Measurements from ENCODE around the gene HSPE1.
"Not testable (repeated sequence)": the region's sequence is repeated elsewhere in the genome, so short reads cannot be mapped to it uniquely, and the experiment has no call there.

The HSPE1 gene

GRCh38 chr2:197484248-197484647 lies 15.9 kb upstream of the HSPE1 start:
- H3K27me3 Mint-ChIP-seq; H3K4me1 Mint-ChIP-seq (ENCODE audit: low read depth); H3K9me3 Mint-ChIP-seq (ENCODE audit: low read depth); H3K4me3 Mint-ChIP-seq: not testable (repeated sequence)
- Mint-ChIP-seq H3K36me3 (peaks cover 32% of the 10 kb centered on the region), H3K27ac (peak overlapping the region; percentile 34)

- peaks cover 29% of the 10 kb centered on the region for H3K36me3 Mint-ChIP-seq
- peak overlapping the region; percentile 23 for H3K4me3 Mint-ChIP-seq
- H3K4me1 Mint-ChIP-seq (ENCODE audit: low read depth), result peaks cover 9% of the 10 kb centered on the region
- H3K27me3 Mint-ChIP-seq, result no peaks in the 10 kb centered on the region
- H3K9me3 Mint-ChIP-seq (ENCODE audit: low read depth), result peaks cover 4% of the 10 kb centered on the region
- H3K27ac Mint-ChIP-seq, result peak overlapping the region; percentile 41
Observed at GRCh38 chr2:197486175-197486574, 14.0 kb upstream of the HSPE1 start.

GRCh38 chr2:197487385-197487784 lies 12.8 kb upstream of the HSPE1 start:
- peaks cover 9% of the 10 kb centered on the region for H3K4me1 Mint-ChIP-seq (ENCODE audit: low read depth)
- H3K27ac Mint-ChIP-seq, result peak overlapping the region; percentile 41
- peaks cover 4% of the 10 kb centered on the region for H3K9me3 Mint-ChIP-seq (ENCODE audit: low read depth)
- peaks cover 30% of the 10 kb centered on the region for H3K36me3 Mint-ChIP-seq
- peak overlapping the region; percentile 23 for H3K4me3 Mint-ChIP-seq
- H3K27me3 Mint-ChIP-seq, result no peaks in the 10 kb centered on the region

- Mint-ChIP-seq H3K9me3 (ENCODE audit: low read depth) (no peaks in the 10 kb centered on the region), H3K27me3 (no peaks in the 10 kb centered on the region), H3K36me3 (peaks cover 44% of the 10 kb centered on the region), H3K27ac (peak overlapping the region; percentile 97), H3K4me1 (ENCODE audit: low read depth) (peaks cover 47% of the 10 kb centered on the region), H3K4me3 (peak overlapping the region; percentile 100)
Observed at GRCh38 chr2:197495433-197496134, 4.6 kb upstream of the HSPE1 start.

GRCh38 chr2:197496695-197497094 lies 3.5 kb upstream of the HSPE1 start:
- H3K9me3 Mint-ChIP-seq (ENCODE audit: low read depth), result no peaks in the 10 kb centered on the region
- peaks cover 50% of the 10 kb centered on the region for H3K4me1 Mint-ChIP-seq (ENCODE audit: low read depth)
- no peaks in the 10 kb centered on the region for H3K27me3 Mint-ChIP-seq
- peak overlapping the region; percentile 97 for H3K27ac Mint-ChIP-seq
- peaks cover 45% of the 10 kb centered on the region for H3K36me3 Mint-ChIP-seq
- peak overlapping the region; percentile 100 for H3K4me3 Mint-ChIP-seq

GRCh38 chr2:197497326-197497725 lies 2.9 kb upstream of the HSPE1 start:
- Mint-ChIP-seq H3K9me3 (ENCODE audit: low read depth) (no peaks in the 10 kb centered on the region), H3K36me3 (peaks cover 48% of the 10 kb centered on the region), H3K27ac (peak overlapping the region; percentile 97), H3K4me1 (ENCODE audit: low read depth) (peaks cover 54% of the 10 kb centered on the region), H3K4me3 (peak overlapping the region; percentile 100), H3K27me3 (no peaks in the 10 kb centered on the region)

- peak overlapping the region; percentile 100 for H3K4me3 Mint-ChIP-seq
- H3K27me3 Mint-ChIP-seq, result no peaks in the 10 kb centered on the region
- peak overlapping the region; percentile 97 for H3K27ac Mint-ChIP-seq
- H3K4me1 Mint-ChIP-seq (ENCODE audit: low read depth), result peaks cover 57% of the 10 kb centered on the region
- no peaks in the 10 kb centered on the region for H3K9me3 Mint-ChIP-seq (ENCODE audit: low read depth)
- peaks cover 47% of the 10 kb centered on the region for H3K36me3 Mint-ChIP-seq
Observed at GRCh38 chr2:197498235-197498936, 1.8 kb upstream of the HSPE1 start.

GRCh38 chr2:197498937-197499593 lies 1.1 kb upstream of the HSPE1 start:
- peak overlapping the region; percentile 100 for H3K4me3 Mint-ChIP-seq
- peaks cover 47% of the 10 kb centered on the region for H3K36me3 Mint-ChIP-seq
- H3K27ac Mint-ChIP-seq, result peak overlapping the region; percentile 97
- H3K27me3 Mint-ChIP-seq, result no peaks in the 10 kb centered on the region
- no peaks in the 10 kb centered on the region for H3K9me3 Mint-ChIP-seq (ENCODE audit: low read depth)
- peaks cover 59% of the 10 kb centered on the region for H3K4me1 Mint-ChIP-seq (ENCODE audit: low read depth)

- Mint-ChIP-seq H3K27ac (peak overlapping the region; percentile 97), H3K36me3 (peaks cover 44% of the 10 kb centered on the region), H3K4me1 (ENCODE audit: low read depth) (peaks cover 47% of the 10 kb centered on the region), H3K9me3 (ENCODE audit: low read depth) (no peaks in the 10 kb centered on the region), H3K4me3 (peak overlapping the region; percentile 100), H3K27me3 (no peaks in the 10 kb centered on the region)
Observed at GRCh38 chr2:197500503-197501131, 438 bp downstream of the HSPE1 start.

GRCh38 chr2:197502201-197502600 lies 2.0 kb downstream of the HSPE1 start:
- Mint-ChIP-seq H3K27me3 (no peaks in the 10 kb centered on the region), H3K36me3 (peaks cover 32% of the 10 kb centered on the region), H3K27ac (peak overlapping the region; percentile 97), H3K9me3 (ENCODE audit: low read depth) (no peaks in the 10 kb centered on the region), H3K4me3 (peak overlapping the region; percentile 100), H3K4me1 (ENCODE audit: low read depth) (peaks cover 31% of the 10 kb centered on the region)

- Mint-ChIP-seq H3K4me1 (ENCODE audit: low read depth) (peaks cover 26% of the 10 kb centered on the region), H3K27ac (peak overlapping the region; percentile 97), H3K36me3 (peaks cover 28% of the 10 kb centered on the region), H3K27me3 (no peaks in the 10 kb centered on the region), H3K4me3 (peak overlapping the region; percentile 100), H3K9me3 (ENCODE audit: low read depth) (no peaks in the 10 kb centered on the region)
Observed at GRCh38 chr2:197502685-197503084, 2.5 kb downstream of the HSPE1 start.

GRCh38 chr2:197504000-197504399 lies 3.8 kb downstream of the HSPE1 start:
- Mint-ChIP-seq H3K27me3 (no peaks in the 10 kb centered on the region), H3K36me3 (peaks cover 19% of the 10 kb centered on the region), H3K4me3 (peak overlapping the region; percentile 100)

GRCh38 chr2:197504512-197504911 lies 4.3 kb downstream of the HSPE1 start:
- Mint-ChIP-seq H3K4me3 (peak overlapping the region; percentile 100), H3K27ac (peak overlapping the region; percentile 34), H3K4me1 (ENCODE audit: low read depth) (peaks cover 22% of the 10 kb centered on the region), H3K9me3 (ENCODE audit: low read depth) (no peaks in the 10 kb centered on the region), H3K36me3 (peaks cover 19% of the 10 kb centered on the region), H3K27me3 (no peaks in the 10 kb centered on the region)

More at GRCh38 chr2:197504000-197504399, 3.8 kb downstream of the HSPE1 start:
- peaks cover 22% of the 10 kb centered on the region for H3K4me1 Mint-ChIP-seq (ENCODE audit: low read depth)
- H3K27ac Mint-ChIP-seq, result peak overlapping the region; percentile 34
- no peaks in the 10 kb centered on the region for H3K9me3 Mint-ChIP-seq (ENCODE audit: low read depth)

- Mint-ChIP-seq H3K4me1 (ENCODE audit: low read depth) (peaks cover 20% of the 10 kb centered on the region), H3K27me3 (no peaks in the 10 kb centered on the region), H3K27ac (no peak overlapping the region), H3K36me3 (peaks cover 12% of the 10 kb centered on the region), H3K4me3 (no peak overlapping the region), H3K9me3 (ENCODE audit: low read depth) (no peaks in the 10 kb centered on the region)
Observed at GRCh38 chr2:197506658-197507057, 6.5 kb downstream of the HSPE1 start.

- H3K4me1 Mint-ChIP-seq (ENCODE audit: low read depth), result peaks cover 31% of the 10 kb centered on the region
- no peak overlapping the region for H3K4me3 Mint-ChIP-seq
- no peak overlapping the region for H3K27ac Mint-ChIP-seq
- no peaks in the 10 kb centered on the region for H3K36me3 Mint-ChIP-seq
- H3K9me3 Mint-ChIP-seq (ENCODE audit: low read depth), result no peaks in the 10 kb centered on the region
- H3K27me3 Mint-ChIP-seq, result no peaks in the 10 kb centered on the region
Observed at GRCh38 chr2:197513915-197514314, 13.7 kb downstream of the HSPE1 start.
